ENCODE data around the gene PSPN.
"Not testable (repeated sequence)": the region's sequence is repeated elsewhere in the genome, so short reads cannot be mapped to it uniquely, and the experiment has no call there.

Gene PSPN

DNA sequence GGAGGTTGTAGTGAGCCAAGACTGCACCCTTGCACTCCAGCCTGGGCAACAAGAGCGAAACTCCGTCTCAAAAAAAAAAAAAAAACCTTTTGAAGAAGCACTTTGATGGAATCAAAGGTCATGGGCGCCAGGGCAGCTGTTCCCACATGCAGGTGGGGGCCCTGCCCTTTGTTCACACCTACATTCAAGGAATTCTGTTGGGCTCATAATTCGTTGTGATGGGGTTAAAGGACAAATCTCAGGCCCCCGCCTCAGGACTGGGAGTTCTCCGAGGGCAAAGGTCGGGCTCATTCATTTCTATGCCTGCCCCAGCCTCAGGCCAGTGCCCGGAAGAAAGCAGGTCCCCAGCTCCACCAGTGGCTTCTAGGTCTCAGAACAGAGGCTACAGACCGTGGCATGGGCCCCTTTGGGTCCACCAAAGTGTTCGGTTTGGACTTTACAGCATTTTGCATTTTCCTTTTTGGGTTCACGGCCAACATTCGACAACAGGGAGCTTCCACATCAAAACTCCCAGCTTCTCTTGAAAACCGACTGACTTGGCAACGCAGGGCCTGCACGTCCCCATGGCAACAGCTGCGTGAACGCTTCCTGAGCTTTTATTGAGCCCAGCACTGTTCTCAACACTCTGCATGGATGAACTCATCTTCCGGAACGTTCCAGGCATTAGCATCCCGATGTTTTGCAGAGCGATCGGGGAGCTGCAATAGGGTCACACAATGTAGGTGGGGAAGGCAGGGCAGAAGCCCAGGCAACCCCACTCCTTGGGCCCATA is 27.3 kb upstream of the PSPN start:
- no peak for DNase-seq

- no peak for DNase-seq
Observed at GRCh38 chr19:6402058-6402457, 26.3 kb upstream of the PSPN start.

GRCh38 chr19:6400062-6400944 is 24.6 kb upstream of the PSPN start:
- not testable (repeated sequence) for DNase-seq

DNA sequence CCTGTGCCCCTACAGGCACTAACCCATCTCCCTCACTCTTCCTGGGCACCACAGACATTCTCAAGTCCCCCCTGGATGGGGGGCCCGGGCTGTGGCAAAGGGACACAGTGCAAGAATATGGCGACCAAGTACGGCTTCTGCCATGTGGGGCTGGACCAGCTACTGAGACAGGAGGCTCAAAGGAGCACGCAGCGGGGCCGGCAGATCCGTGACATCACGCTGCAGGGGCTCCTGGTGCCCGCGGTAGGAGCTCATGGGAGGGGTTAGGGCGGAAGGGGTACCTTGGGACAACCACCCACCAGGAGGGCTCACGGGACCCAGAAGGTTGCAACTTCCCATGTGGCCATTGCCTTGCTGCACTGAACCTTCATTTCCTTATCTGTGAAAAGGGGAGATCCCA is 20.6 kb upstream of the PSPN start:
- no peak for DNase-seq

- DNase-seq, result no peak
Observed at GRCh38 chr19:6394831-6395230, 19.1 kb upstream of the PSPN start.

GRCh38 chr19:6393983-6394412 is 18.3 kb upstream of the PSPN start:
- DNase-seq, result no peak

- peak; percentile 86 for DNase-seq
Observed at GRCh38 chr19:6393074-6393982, 17.6 kb upstream of the PSPN start, which contains the start of gene GTF2F1. Gene GTF2F1, minus strand, starts transcription at chr19:6393164. Its CDS starts 169 bp downstream, at chr19:6392995.

DNA sequence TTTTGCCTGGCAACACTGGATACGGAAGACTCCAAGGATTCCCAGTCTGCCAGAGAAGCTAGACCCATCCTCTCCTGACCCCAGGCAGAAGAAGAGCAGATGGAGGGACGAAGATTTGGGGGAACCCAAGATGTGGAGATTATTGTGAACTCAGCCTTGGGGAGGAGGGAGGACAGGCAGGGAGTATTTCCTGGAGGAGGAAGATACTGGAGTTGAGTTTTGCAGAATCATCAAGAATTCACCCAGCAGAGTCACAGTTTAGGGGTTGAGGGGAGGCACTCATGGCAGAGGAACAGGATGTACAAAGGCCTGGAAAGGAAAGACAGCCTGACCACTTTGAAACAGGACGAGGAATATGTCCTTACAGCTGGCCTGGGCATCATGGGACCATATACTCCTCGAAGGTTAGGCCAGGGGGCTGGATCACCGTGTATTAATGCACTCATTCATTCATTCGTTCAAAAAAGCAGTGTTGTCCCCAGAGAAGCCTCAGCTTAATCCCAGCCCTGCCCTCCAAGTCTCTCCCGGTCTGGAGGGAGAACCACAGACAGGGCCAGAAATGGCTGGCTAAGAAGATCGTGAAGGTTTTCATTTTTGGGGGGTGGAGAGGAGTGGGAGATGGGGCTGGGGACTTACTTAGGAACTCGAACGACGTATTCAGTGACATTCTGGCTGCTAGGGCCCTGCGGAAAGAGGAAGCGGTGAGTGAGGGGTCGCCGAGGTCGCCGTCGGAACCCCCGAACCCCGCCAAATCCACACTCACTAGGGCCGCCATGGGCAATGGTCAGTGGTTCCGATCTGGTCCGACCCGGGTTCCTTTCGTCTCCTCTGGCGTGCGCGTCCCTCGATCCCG is 16.7 kb upstream of the PSPN start:
- DNase-seq, result no peak

DNA sequence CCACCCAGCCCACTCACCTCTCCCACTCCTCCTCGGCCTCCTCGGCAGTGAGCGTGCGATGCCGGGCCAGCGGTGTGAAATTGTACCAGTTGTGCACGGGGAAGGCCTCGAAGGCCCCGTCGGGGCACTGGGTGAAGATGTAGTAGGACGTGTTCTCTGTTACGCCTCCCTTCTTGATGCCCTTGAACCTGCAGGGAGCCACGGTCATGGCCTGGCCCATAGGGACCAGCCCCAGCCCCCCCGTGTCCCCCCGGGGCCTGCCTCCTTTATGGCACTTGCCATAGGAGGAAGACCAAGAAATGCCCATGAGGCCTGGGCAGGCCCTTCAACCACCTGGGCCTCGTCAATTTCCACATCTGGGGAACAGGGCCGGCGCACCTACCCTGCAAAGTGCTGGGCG is 11.6 kb upstream of the PSPN start:
- no peak for DNase-seq

DNA sequence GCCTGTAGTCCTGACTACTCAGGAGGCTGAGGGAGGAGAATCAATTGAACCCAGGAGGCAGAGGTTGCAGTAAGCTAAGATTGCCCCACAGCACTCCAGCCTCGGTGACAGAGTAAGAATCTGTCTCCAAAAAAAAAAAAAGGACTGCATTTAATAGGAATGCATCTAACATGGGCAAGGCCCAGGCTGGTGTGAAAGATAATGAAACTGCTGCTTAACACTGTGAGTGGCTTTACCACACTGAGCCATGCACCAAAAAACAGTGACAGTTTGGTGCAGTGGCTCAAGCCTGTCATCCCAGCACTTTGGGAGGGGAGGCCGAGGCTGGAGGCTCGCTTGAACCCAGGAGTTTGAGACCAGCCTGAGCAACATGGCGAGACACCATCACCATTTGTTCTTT is 8.6 kb upstream of the PSPN start:
- DNase-seq, result no peak

- no peak for DNase-seq
Observed at GRCh38 chr19:6383188-6383587, 7.5 kb upstream of the PSPN start.

DNA sequence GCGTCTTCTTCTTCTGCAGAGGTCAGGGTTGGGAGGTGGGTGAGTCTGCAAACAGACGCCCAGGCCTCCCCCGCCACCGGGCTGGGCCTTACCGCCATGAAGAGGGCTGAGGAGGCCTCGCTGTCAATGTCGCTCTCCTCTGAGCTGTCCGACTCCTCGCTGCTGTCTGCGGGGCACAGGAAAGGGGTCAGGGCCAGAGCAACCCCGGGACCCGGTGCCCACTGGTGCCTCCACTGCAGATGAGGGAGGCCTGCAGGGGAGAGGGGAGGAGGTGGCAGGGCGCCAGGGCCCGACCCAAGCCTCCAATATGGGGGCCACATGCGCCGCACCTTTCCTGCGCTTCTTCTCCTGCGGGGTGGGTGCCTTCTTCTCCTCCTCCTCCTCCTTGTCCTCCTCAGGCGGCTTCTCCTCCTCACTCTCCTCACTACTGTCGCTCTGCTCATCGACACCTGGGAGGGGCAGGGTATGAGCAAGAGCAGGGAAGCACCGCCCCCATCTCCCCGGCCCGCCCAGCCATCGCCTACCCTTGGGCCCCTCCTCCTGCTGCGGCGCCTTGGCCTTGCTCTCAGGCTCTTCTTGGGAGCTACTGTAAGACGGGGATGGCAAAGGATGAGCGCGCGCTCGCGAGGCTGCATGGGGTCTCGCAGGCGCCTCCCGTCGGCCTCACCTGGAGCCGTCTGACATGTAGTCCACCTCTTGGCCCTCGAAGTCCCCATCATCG is 5.5 kb upstream of the PSPN start:
- no peak for DNase-seq

- DNase-seq, result no peak
Observed at GRCh38 chr19:6379744-6380143, 4.0 kb upstream of the PSPN start.

GRCh38 chr19:6378486-6378885 is 2.8 kb upstream of the PSPN start:
- no peak for DNase-seq

- DNase-seq, result no peak
Observed at GRCh38 chr19:6378041-6378440, 2.3 kb upstream of the PSPN start.

GRCh38 chr19:6376512-6377190 is 918 bp upstream of the PSPN start:
- no peak for DNase-seq

GRCh38 chr19:6374711-6375410 is 872 bp downstream of the PSPN start:
- DNase-seq, result no peak

DNA sequence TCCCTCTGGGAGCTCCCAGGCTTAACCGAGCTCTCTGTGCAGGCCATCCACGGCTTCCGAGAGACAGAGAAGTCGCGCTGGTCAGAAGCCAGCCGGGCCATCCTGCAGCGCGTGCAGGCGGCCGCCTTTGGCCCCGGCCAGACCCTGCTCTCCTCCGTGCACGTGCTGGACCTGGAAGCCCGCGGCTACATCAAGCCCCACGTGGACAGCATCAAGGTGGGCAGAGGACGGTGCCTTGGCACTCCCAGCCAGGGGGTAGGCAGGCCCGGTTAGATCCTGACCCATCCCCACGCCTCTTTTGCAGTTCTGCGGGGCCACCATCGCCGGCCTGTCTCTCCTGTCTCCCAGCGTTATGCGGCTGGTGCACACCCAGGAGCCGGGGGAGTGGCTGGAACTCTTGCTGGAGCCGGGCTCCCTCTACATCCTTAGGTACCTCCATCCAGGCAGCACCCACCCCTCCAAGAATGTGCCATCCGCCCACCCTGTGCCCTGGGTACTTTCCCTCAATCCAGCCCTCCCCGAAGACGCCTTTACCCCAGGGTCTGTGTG is 1.5 kb downstream of the PSPN start:
- no peak for DNase-seq

GRCh38 chr19:6373813-6374108 is 2.0 kb downstream of the PSPN start:
- no peak for DNase-seq
